GM23338 (cell line): ENCODE data around the gene ATP6V1F. TPM values are rescaled to one million over a fixed set of nuclear protein-coding genes. Genes with fewer than 3 reads are reported as not detected.

Experiments
- ATAC-seq: fragments of 200-7000 bp; cut with Tn5 transposase; 3 replicates; pipeline ENCODE4 v1.9.1; 2020
- DNase-seq: peaks from one replicate; pipeline ENCODE4 v3.0.0-alpha.2; 2015; ENCODE audit warnings: low spot score
- H2AFZ ChIP-seq: fragments of 200-600 bp; sonication (generic); 2 replicates; pipeline ENCODE4 v1.8.0; 2016; ENCODE audit warnings: antibody characterized with exemption, mild to moderate bottlenecking, moderate library complexity
- H3F3A ChIP-seq: fragments of 200-600 bp; sonication (generic); replicated peaks from 2 replicates; pipeline ENCODE4 v1.8.0; 2017; ENCODE audit warnings: antibody characterized with exemption, mixed run types, low read depth
- H3K27ac ChIP-seq: fragments of 200-600 bp; sonication (generic); 2 replicates; pipeline ENCODE4 v1.6.1; 2016; ENCODE audit warnings: low read depth
- H3K27me3 ChIP-seq: fragments of 200-600 bp; sonication (generic); 2 replicates; pipeline ENCODE4 v1.8.0; 2016; ENCODE audit warnings: mild to moderate bottlenecking, mixed run types, moderate library complexity; ENCODE audit not compliant: insufficient read depth
- H3K36me3 ChIP-seq: fragments of 200-600 bp; sonication (generic); 2 replicates; pipeline ENCODE4 v1.8.0; 2016; ENCODE audit warnings: mild to moderate bottlenecking; ENCODE audit not compliant: insufficient read depth
- H3K4me1 ChIP-seq: fragments of 200-600 bp; sonication (generic); 2 replicates; pipeline ENCODE4 v1.8.0; 2016; ENCODE audit warnings: mild to moderate bottlenecking, moderate library complexity; ENCODE audit not compliant: insufficient read depth
- H3K4me2 ChIP-seq: fragments of 200-600 bp; sonication (generic); 2 replicates; pipeline ENCODE4 v1.7.1; 2017; ENCODE audit warnings: mixed run types
- H3K4me3 ChIP-seq: fragments of 200-600 bp; sonication (generic); 2 replicates; pipeline ENCODE4 v1.6.1; 2016; ENCODE audit warnings: mixed run types
- H3K79me2 ChIP-seq: fragments of 200-600 bp; sonication (generic); replicated peaks from 2 replicates; pipeline ENCODE4 v1.8.0; 2017; ENCODE audit warnings: mild to moderate bottlenecking; ENCODE audit not compliant: insufficient read depth
- H3K9me2 ChIP-seq: fragments of 200-600 bp; sonication (generic); 2 replicates; pipeline ENCODE4 v1.8.0; 2017; ENCODE audit not compliant: insufficient read depth
- H4K20me1 ChIP-seq: fragments of 200-600 bp; sonication (generic); replicated peaks from 2 replicates; pipeline ENCODE4 v1.8.0; 2017; ENCODE audit warnings: mild to moderate bottlenecking; ENCODE audit not compliant: insufficient read depth
- H3K27ac Mint-ChIP-seq: 2 replicates; pipeline ENCODE4 v1.8.0; 2020; ENCODE audit warnings: inconsistent platforms, mild to moderate bottlenecking, moderate library complexity, mixed read lengths
- H3K27me3 Mint-ChIP-seq: 3 replicates; pipeline ENCODE4 v1.8.0; 2022; ENCODE audit warnings: low read depth, mild to moderate bottlenecking, moderate library complexity, mixed read lengths, inconsistent platforms; ENCODE audit not compliant: insufficient read depth, poor library complexity
- H3K36me3 Mint-ChIP-seq: 3 replicates; pipeline ENCODE4 v1.8.0; 2021; ENCODE audit warnings: low read depth, mild to moderate bottlenecking, inconsistent platforms, moderate library complexity, mixed read lengths
- H3K4me1 Mint-ChIP-seq: 3 replicates; pipeline ENCODE4 v1.8.0; 2020; ENCODE audit warnings: mild to moderate bottlenecking, inconsistent platforms, mixed read lengths
- H3K4me3 Mint-ChIP-seq: 3 replicates; pipeline ENCODE4 v1.8.0; 2021; ENCODE audit warnings: moderate library complexity, mild to moderate bottlenecking, inconsistent platforms, mixed read lengths
- H3K9me3 Mint-ChIP-seq: 3 replicates; pipeline ENCODE4 v1.8.0; 2020; ENCODE audit warnings: moderate library complexity, mild to moderate bottlenecking, inconsistent platforms, mixed read lengths
- CREB1 ChIP-seq: fragments of 250-450 bp; sonication (Bioruptor Pico); IDR thresholded peaks from 2 replicates; pipeline ENCODE4 v1.5.0; 2020; ENCODE audit warnings: low read depth, mild to moderate bottlenecking, moderate library complexity
- CTCF ChIP-seq, 2 experiments: fragments of 200-600 bp in 1 of 2; sonication (generic) in 1 of 2; conservative IDR thresholded peaks; 2 replicates each; pipeline versions ENCODE4 v1.5.1 to v1.6.1; 2016 to 2017; ENCODE audit warnings: antibody characterized with exemption in 2 of 2, low read depth in 2 of 2, mild to moderate bottlenecking in 2 of 2, moderate library complexity in 1 of 2
- EZH2 ChIP-seq: fragments of 200-600 bp; sonication (generic); IDR thresholded peaks from one replicate; pipeline ENCODE4 v1.8.0; 2017; ENCODE audit warnings: antibody characterized with exemption, mild to moderate bottlenecking, low read depth; ENCODE audit not compliant: unreplicated experiment
- NANOG ChIP-seq: IDR thresholded peaks from 2 replicates; pipeline ENCODE4 v1.6.1; 2016; ENCODE audit warnings: antibody characterized with exemption, borderline replicate concordance
- POLR2AphosphoS5 ChIP-seq: IDR thresholded peaks from 2 replicates; pipeline ENCODE4 v1.6.1; 2016; ENCODE audit warnings: antibody characterized with exemption, low read depth
- REST ChIP-seq: IDR thresholded peaks from one replicate; pipeline ENCODE4 v1.6.1; 2018; ENCODE audit warnings: antibody characterized with exemption; ENCODE audit not compliant: unreplicated experiment
- ZNF114 ChIP-seq: fragments of 250-450 bp; sonication (Bioruptor Pico); IDR thresholded peaks from 2 replicates; pipeline ENCODE4 v1.5.0; 2020; ENCODE audit warnings: mild to moderate bottlenecking, moderate library complexity
- ZNF331 ChIP-seq: fragments of 250-450 bp; sonication (Bioruptor Pico); IDR thresholded peaks from 2 replicates; pipeline ENCODE4 v1.5.0; 2020; ENCODE audit warnings: low read depth, mild to moderate bottlenecking, moderate library complexity
- ZNF462 ChIP-seq: fragments of 250-450 bp; sonication (Bioruptor Pico); IDR thresholded peaks from 2 replicates; pipeline ENCODE4 v1.5.0; 2020; ENCODE audit warnings: mild to moderate bottlenecking, moderate library complexity
- polyA plus RNA-seq: library from polyadenylated mRNA; unstranded; fragments of >200 nt; fragmentation: Nextera tagmentation; extraction: Ambion mirVana; gene quantifications from 2 replicates; pipeline ENCODE4 v1.2.1, GENCODE V29; 2016
- total RNA-seq: library from RNA; depleted of rRNA; stranded (reverse); fragments of >200 nt; shearing (Covaris generic); gene quantifications from 2 replicates; pipeline ENCODE4 v1.2.3, GENCODE V29; 2014

The ATP6V1F gene
- total and polyA plus RNA-seq, 2 experiments from 2014 or later: 66.5 to 271 TPM

- Histone ChIP-seq H3K9me2 (no peaks in the 10 kb centered on the region), H3K4me1 (peaks cover 4% of the 10 kb centered on the region; the same call in 1 of the 2 replicates), H3K4me2 (no peak overlapping the region), H2AFZ (no peak overlapping the region), H3K36me3 (no peaks in the 10 kb centered on the region), H3F3A (no peaks in the 10 kb centered on the region), H3K27ac (no peak overlapping the region), H3K27me3 (no peaks in the 10 kb centered on the region), H3K4me3 (no peak overlapping the region), H4K20me1 (no peaks in the 10 kb centered on the region), H3K79me2 (no peaks in the 10 kb centered on the region)
- Mint-ChIP-seq H3K4me1 (no peaks in the 10 kb centered on the region; the same call in 1 of the 3 replicates), H3K27me3 (peaks cover 30% of the 10 kb centered on the region), H3K36me3 (no peaks in the 10 kb centered on the region), H3K9me3 (peaks cover 3% of the 10 kb centered on the region; the same call in 1 of the 3 replicates), H3K27ac (no peak overlapping the region), H3K4me3 (no peak overlapping the region)
- TF ChIP-seq REST: no peak
- no peak for TF ChIP-seq CREB1 (CRISPR knock-in tag)
- TF ChIP-seq ZNF462 (CRISPR knock-in tag): no peak
- TF ChIP-seq ZNF114: no peak
- no peak for TF ChIP-seq NANOG
- no peak for TF ChIP-seq CTCF (conservative IDR thresholded peaks at IDR 0.05; ENCODE audit: low read depth in 2 of 2)
- TF ChIP-seq ZNF331 (CRISPR knock-in tag): no peak
- no peak for TF ChIP-seq POLR2AphosphoS5
- TF ChIP-seq EZH2: no peak
- DNase-seq (no peak), ATAC-seq (no peak)
Measured at GRCh38 chr7:128881458-128882125, 18.9 kb downstream of the ATP6V1F start.
